SK-N-SH (cell line): Measurements from ENCODE around the gene KDM1A.

Experiments used
- CHD2 ChIP-seq: fragments of 150-350 bp; IDR thresholded peaks from 2 replicates; pipeline ENCODE4 v1.6.1; 2018; ENCODE audit warnings: low read length; ENCODE audit not compliant: partially characterized antibody
- CTCF ChIP-seq: fragments of 200-600 bp; sonication (generic); IDR thresholded peaks from 2 replicates; pipeline ENCODE4 v1.6.1; 2017; ENCODE audit warnings: antibody characterized with exemption, mild to moderate bottlenecking, moderate library complexity
- EZH2phosphoT487 ChIP-seq: fragments of 200-600 bp; sonication (generic); IDR thresholded peaks from 2 replicates; pipeline ENCODE4 v1.6.1; 2017; ENCODE audit warnings: low read depth, mixed run types, mild to moderate bottlenecking, antibody characterized with exemption, moderate library complexity, borderline replicate concordance
- FOSL2 ChIP-seq: IDR thresholded peaks from 2 replicates; pipeline ENCODE4 v1.4.0; 2012; ENCODE audit warnings: low read depth, mild to moderate bottlenecking, moderate library complexity, borderline replicate concordance
- MAX ChIP-seq: IDR thresholded peaks from 2 replicates; pipeline ENCODE4 v1.4.0; 2012; ENCODE audit warnings: low read depth
- NFIC ChIP-seq: IDR thresholded peaks from 2 replicates; pipeline ENCODE4 v1.4.0; 2012; ENCODE audit warnings: borderline replicate concordance
- POLR2AphosphoS5 ChIP-seq: IDR thresholded peaks from 2 replicates; pipeline ENCODE4 v1.6.1; 2012; ENCODE audit warnings: low read depth, low read length
- RCOR1 ChIP-seq: fragments of 150-350 bp; IDR thresholded peaks from 2 replicates; pipeline ENCODE4 v1.6.1; 2017; ENCODE audit warnings: antibody characterized with exemption, low read length
- REST ChIP-seq: IDR thresholded peaks from 2 replicates; pipeline ENCODE4 v1.6.1; 2012; ENCODE audit warnings: mild to moderate bottlenecking, low read depth, low read length, moderate library complexity
- RFX5 ChIP-seq: IDR thresholded peaks from 2 replicates; pipeline ENCODE4 v1.6.1; 2012; ENCODE audit warnings: mild to moderate bottlenecking, improper control_type of control experiment, low read length
- TAF1 ChIP-seq: IDR thresholded peaks from 2 replicates; pipeline ENCODE4 v1.6.1; 2012; ENCODE audit warnings: low read depth, mild to moderate bottlenecking, low read length, moderate library complexity, borderline replicate concordance
- USF2 ChIP-seq: fragments of 150-350 bp; IDR thresholded peaks from 2 replicates; pipeline ENCODE4 v1.6.1; 2017; ENCODE audit warnings: antibody characterized with exemption, low read length, low read depth, borderline replicate concordance

- TF ChIP-seq POLR2AphosphoS5 (no peak), MAX (no peak), USF2 (no peak), CTCF (no peak), REST (no peak), FOSL2 (no peak), RFX5 (no peak), EZH2phosphoT487 (no peak), NFIC (no peak), RCOR1 (no peak), CHD2 (no peak), TAF1 (no peak)
Measured at GRCh38 chr1:23099171-23099536, 79.9 kb downstream of the KDM1A start.
